ENCODE results near the gene ULK3. TPM values are rescaled to one million over a fixed set of nuclear protein-coding genes. Genes with fewer than 3 reads are reported as not detected.

Gene ULK3
- total and polyA plus RNA-seq, 10 of the 15 experiments (the other 5 are each of a cell fraction or from before 2014, with no cell fraction given) = 0.64 to 38.8 (median 27.1) TPM

DNA sequence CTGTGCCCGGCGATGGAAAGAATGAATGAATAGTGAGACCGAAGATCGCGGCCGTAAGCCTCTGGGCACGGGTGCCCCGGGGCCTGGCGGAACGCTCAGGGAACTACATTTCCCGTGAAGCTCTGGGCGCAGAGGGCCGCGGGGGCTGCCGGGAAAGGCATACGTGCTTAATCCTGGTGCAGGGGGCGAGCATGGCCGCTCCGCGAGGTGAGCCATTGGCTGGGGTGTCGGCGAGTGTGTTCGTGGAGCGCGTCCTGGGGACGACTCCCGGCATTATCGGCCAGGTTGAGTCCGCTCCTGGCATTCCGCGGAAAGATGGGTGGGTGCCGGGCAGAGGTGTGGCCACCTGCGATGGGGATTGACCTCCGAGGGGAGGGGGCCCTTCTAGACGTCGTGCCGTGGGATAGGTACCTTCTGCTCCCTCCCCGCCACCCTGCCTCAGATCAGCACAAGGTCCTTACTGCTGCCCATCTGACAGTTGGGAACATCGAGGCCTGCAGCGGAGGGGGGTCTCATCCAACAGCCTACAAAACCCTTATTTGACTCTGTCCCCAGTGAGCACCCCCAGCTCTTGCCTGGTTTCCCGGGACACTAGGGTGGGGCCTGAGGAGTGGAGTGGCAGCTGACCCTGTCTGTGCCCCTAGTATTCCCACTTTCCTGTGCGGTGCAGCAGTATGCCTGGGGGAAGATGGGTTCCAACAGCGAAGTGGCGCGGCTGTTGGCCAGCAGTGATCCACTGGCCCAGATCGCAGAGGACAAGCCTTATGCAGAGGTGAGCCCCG is 47.1 kb upstream of the ULK3 start, which contains the start of gene MPI (continued):
- TF ChIP-seq SRF (IDR thresholded peaks at IDR 0.05; ENCODE audit: low read depth in 2 of 2, low read length in 2 of 2) = 0 out of 4 replicates have a peak, but pooled peaks of 1 of the 2 experiments have one; percentile 34
- TF ChIP-seq ESRRA (IDR thresholded peaks at IDR 0.05; ENCODE audit: low read length) = no peak

DNA sequence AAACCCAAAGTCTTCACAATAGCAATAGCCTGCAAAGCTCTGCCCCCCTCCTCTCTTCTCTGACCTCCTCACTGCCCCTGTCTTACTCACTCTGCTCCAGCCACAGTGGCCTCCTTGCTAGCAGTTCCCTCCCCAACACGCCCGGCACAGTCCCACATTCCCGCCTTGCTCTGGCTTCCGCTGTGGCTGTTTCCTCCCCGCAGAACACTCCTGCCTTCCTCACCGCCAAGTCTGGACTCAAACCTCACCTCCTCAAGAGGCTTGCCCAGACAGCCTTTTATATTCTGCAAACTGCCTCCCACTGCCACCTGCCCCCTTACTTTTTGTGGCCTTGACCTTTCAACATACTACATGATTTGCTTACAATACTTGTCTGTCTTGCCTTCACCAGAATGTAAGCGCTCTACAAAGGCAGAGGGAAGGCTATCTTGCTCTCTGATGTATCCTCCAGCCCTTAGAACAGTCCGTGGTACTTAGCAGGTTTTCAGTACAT is 46.5 kb upstream of the ULK3 start:
- no peaks in the 10 kb centered on the region for H3K9me3 ChIP-seq (replicated peaks; ENCODE audit: control insufficient read depth, insufficient read depth, low read length)
- BruUV-seq (replicated peaks) = no TSS peak
- intact Hi-C loops (cut with micrococcal nuclease; ENCODE audit: unreplicated experiment) (no loop called here), in situ Hi-C loops (cut with MboI) (no loop called here)
- H3K79me2 ChIP-seq (ENCODE audit: control insufficient read depth, insufficient read depth, low read length) = peaks cover 12% of the 10 kb centered on the region
- POLR2A ChIA-PET = interaction anchor here (0.6 to 1.9 kb wide), 7 partner anchors 10 to 1201 kb away, joined by 3 to 10 read pairs (median 5); partner anchors contain the start of gene SCAMP2
- H3K4me3 ChIP-seq = peak overlapping the region; percentile 83; the same call in 1 of the 2 replicates
- H2AFZ ChIP-seq (ENCODE audit: control insufficient read depth, low read depth, low read length) = peak overlapping the region; percentile 96
- no peaks in the 10 kb centered on the region for H3K27me3 ChIP-seq (replicated peaks in 1 of 2; ENCODE audit: control insufficient read depth in 2 of 2, insufficient read depth in 2 of 2, low read length in 1 of 2)
- SMC1A ChIA-PET (ENCODE audit: uncharacterized antibody, unreplicated experiment) = interaction anchor here (0.9 to 1.9 kb wide), 7 partner anchors 10 to 117 kb away, joined by 3 to 7 read pairs (median 5); partner anchors contain the start of gene FAM219B
- no peaks in the 10 kb centered on the region for H4K20me1 ChIP-seq (ENCODE audit: control insufficient read depth, insufficient read depth)
- H3K4me2 ChIP-seq (ENCODE audit: control insufficient read depth, insufficient read depth) = peak overlapping the region; percentile 85
- ATAC-seq (no peak), FAIRE-seq (no peak), DNase-seq (ENCODE audit: low read depth, low spot score) (no peak)
- peaks cover 0 to 6% of the 10 kb centered on the region in 2 experiments; a peak in 2 of 4 replicates for H3K36me3 ChIP-seq (ENCODE audit: control insufficient read depth in 2 of 2, insufficient read depth in 2 of 2, low read length in 1 of 2)
- H3K9ac ChIP-seq (ENCODE audit: control insufficient read depth, insufficient read depth, low read length) = peak overlapping the region; percentile 84; the same call in 1 of the 2 replicates
- H3K4me1 ChIP-seq (ENCODE audit: control insufficient read depth, insufficient read depth, low read length) = peaks cover 28% of the 10 kb centered on the region
- CTCF ChIA-PET = interaction anchor here (1.2 to 4.5 kb wide), 3 partner anchors 12 to 19 kb away, joined by 3 to 37 read pairs (median 8); no protein-coding TSS in a partner anchor
- RAD21 ChIA-PET (ENCODE audit: unreplicated experiment) = interaction anchor here (1.0 to 1.2 kb wide), 3 partner anchors 10 to 118 kb away, joined by 3 to 5 read pairs (median 3); no protein-coding TSS in a partner anchor
- 26% methylated on average over 8 of the region's 8 CpGs for WGBS (ENCODE audit: insufficient coverage, insufficient replicate concordance, low lambda C conversion rate, missing lambda C conversion rate)
- peak overlapping the region; percentile 66; the same call in 1 of the 2 replicates for H3K27ac ChIP-seq (ENCODE audit: control insufficient read depth, insufficient read depth)
- TF ChIP-seq, protein P1, sequence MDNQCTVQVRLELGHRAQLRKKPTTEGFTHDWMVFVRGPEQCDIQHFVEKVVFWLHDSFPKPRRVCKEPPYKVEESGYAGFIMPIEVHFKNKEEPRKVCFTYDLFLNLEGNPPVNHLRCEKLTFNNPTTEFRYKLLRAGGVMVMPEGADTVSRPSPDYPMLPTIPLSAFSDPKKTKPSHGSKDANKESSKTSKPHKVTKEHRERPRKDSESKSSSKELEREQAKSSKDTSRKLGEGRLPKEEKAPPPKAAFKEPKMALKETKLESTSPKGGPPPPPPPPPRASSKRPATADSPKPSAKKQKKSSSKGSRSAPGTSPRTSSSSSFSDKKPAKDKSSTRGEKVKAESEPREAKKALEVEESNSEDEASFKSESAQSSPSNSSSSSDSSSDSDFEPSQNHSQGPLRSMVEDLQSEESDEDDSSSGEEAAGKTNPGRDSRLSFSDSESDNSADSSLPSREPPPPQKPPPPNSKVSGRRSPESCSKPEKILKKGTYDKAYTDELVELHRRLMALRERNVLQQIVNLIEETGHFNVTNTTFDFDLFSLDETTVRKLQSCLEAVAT (IDR thresholded peaks at IDR 0.05) = peak; percentile 45; the same call in 1 of the 2 replicates
- TF ChIP-seq KLF5 (IDR thresholded peaks at IDR 0.05; ENCODE audit: partially characterized antibody) = no peak

Measured in GM12878 (cell line).